SK-N-SH treated with all-trans-retinoic acid at 6 μM for 48 hours (cell line): ENCODE data around the gene PXDC1.
"Not testable (repeated sequence)": the region's sequence is repeated elsewhere in the genome, so short reads cannot be mapped to it uniquely, and the experiment has no call there.

ENCODE experiments used
- ATAC-seq: fragments of 200-7000 bp; cut with Tn5 transposase; 3 replicates; pipeline ENCODE4 v1.9.1; 2020; ENCODE audit warnings: mild to moderate bottlenecking, moderate library complexity
- BACH2 ChIP-seq: fragments of 250-450 bp; sonication (Bioruptor Pico); IDR thresholded peaks from 2 replicates; pipeline ENCODE4 v1.9.0; 2021; ENCODE audit warnings: mild to moderate bottlenecking, borderline replicate concordance
- CSDC2 ChIP-seq: fragments of 250-450 bp; sonication (Bioruptor Pico); IDR thresholded peaks from 2 replicates; pipeline ENCODE4 v1.5.0; 2020; ENCODE audit warnings: mild to moderate bottlenecking, moderate library complexity
- ESRRG ChIP-seq: fragments of 250-450 bp; sonication (Bioruptor Pico); IDR thresholded peaks from 2 replicates; pipeline ENCODE4 v1.6.1; 2021; ENCODE audit warnings: mild to moderate bottlenecking
- GLIS3 ChIP-seq: fragments of 250-450 bp; sonication (Bioruptor Pico); IDR thresholded peaks from 2 replicates; pipeline ENCODE4 v1.5.0; 2020; ENCODE audit warnings: mild to moderate bottlenecking, moderate library complexity
- ISL1 ChIP-seq: fragments of 250-450 bp; sonication (Bioruptor Pico); IDR thresholded peaks from 2 replicates; pipeline ENCODE4 v2.1.2; 2022; ENCODE audit warnings: mild to moderate bottlenecking, moderate library complexity
- OSR1 ChIP-seq: fragments of 250-450 bp; sonication (Bioruptor Pico); IDR thresholded peaks from 2 replicates; pipeline ENCODE4 v1.8.0; 2022; ENCODE audit warnings: moderate library complexity, mild to moderate bottlenecking, inconsistent platforms
- PPARA ChIP-seq: fragments of 250-450 bp; sonication (Bioruptor Pico); IDR thresholded peaks from 2 replicates; pipeline ENCODE4 v1.5.0; 2020; ENCODE audit warnings: mild to moderate bottlenecking, borderline replicate concordance
- SNAI2 ChIP-seq: fragments of 250-450 bp; sonication (Bioruptor Pico); IDR thresholded peaks from 2 replicates; pipeline ENCODE4 v1.5.0; 2020; ENCODE audit warnings: mild to moderate bottlenecking, moderate library complexity
- TCF4 ChIP-seq: fragments of 250-450 bp; sonication (Bioruptor Pico); IDR thresholded peaks from 2 replicates; pipeline ENCODE4 v1.8.0; 2021; ENCODE audit warnings: mild to moderate bottlenecking, moderate library complexity, borderline replicate concordance
- TOX ChIP-seq: fragments of 250-450 bp; sonication (Bioruptor Pico); IDR thresholded peaks from 2 replicates; pipeline ENCODE4 v1.8.0; 2021; ENCODE audit warnings: mild to moderate bottlenecking, moderate library complexity, borderline replicate concordance
- ZC3H10 ChIP-seq: fragments of 250-450 bp; sonication (Bioruptor Pico); IDR thresholded peaks from 2 replicates; pipeline ENCODE4 v1.5.1; 2021; ENCODE audit warnings: mild to moderate bottlenecking, moderate library complexity
- ZFP3 ChIP-seq: fragments of 250-450 bp; sonication (Bioruptor Pico); IDR thresholded peaks from 2 replicates; pipeline ENCODE4 v1.5.0; 2020; ENCODE audit warnings: mild to moderate bottlenecking, moderate library complexity
- ZFP30 ChIP-seq: fragments of 450-650 bp; formaldehyde crosslinking; IDR thresholded peaks from 2 replicates; pipeline ENCODE4 v1.5.0; 2022; ENCODE audit warnings: mild to moderate bottlenecking, moderate library complexity
- TF ChIP-seq, protein P1 (sequence below): fragments of 250-450 bp; sonication (Bioruptor Pico); IDR thresholded peaks from 2 replicates; pipeline ENCODE4 v1.5.1; 2020; ENCODE audit warnings: low read depth, mild to moderate bottlenecking, moderate library complexity
- TF ChIP-seq, protein P2 (sequence below): fragments of 250-450 bp; sonication (Bioruptor Pico); IDR thresholded peaks from 2 replicates; pipeline ENCODE4 v1.8.0; 2021; ENCODE audit warnings: low read depth, mild to moderate bottlenecking, moderate library complexity, borderline replicate concordance
- TF ChIP-seq, protein P3 (sequence below): fragments of 250-450 bp; sonication (Bioruptor Pico); IDR thresholded peaks from 2 replicates; pipeline ENCODE4 v1.8.0; 2020; ENCODE audit warnings: mild to moderate bottlenecking, moderate library complexity, borderline replicate concordance
- TF ChIP-seq, protein P4 (sequence below): fragments of 250-450 bp; sonication (Bioruptor Pico); IDR thresholded peaks from 2 replicates; pipeline ENCODE4 v1.5.1; 2021; ENCODE audit warnings: mild to moderate bottlenecking, moderate library complexity
- TF ChIP-seq, protein P5 (sequence below): fragments of 250-450 bp; sonication (Bioruptor Pico); IDR thresholded peaks from 2 replicates; pipeline ENCODE4 v1.5.0; 2020; ENCODE audit warnings: mild to moderate bottlenecking, moderate library complexity

PXDC1 gene

DNA sequence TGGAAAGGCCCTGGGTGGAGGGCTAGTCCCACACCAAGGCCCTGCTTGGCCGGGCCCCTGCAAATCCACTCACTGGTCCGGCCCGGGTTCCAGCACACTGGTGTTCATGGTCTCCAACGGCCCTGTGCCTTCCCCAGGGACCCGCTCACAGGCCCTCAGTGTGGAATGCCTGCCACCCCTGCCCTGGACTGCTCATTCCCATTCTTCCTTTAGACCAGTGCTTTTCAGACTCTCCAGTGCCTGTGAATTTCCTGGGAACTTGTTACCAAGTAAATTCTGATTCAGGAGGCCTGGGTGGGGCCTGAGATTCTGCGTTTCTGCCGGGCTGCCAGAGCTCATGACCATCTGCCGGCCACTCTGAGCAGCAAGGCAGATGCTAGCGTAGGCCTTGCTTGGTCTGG is 5.7 kb upstream of the PXDC1 start:
- TF ChIP-seq ZFP30, result no peak
- TF ChIP-seq ESRRG (CRISPR knock-in tag), result no peak
- TF ChIP-seq BACH2 (CRISPR knock-in tag), result no peak
- TF ChIP-seq TCF4, result no peak
- no peak for TF ChIP-seq ISL1 (CRISPR knock-in tag)
- TF ChIP-seq ZFP3 (CRISPR knock-in tag), result no peak
- TF ChIP-seq PPARA (CRISPR knock-in tag), result no peak
- TF ChIP-seq TOX (CRISPR knock-in tag), result no peak
- no peak for TF ChIP-seq OSR1
- TF ChIP-seq, protein P1, sequence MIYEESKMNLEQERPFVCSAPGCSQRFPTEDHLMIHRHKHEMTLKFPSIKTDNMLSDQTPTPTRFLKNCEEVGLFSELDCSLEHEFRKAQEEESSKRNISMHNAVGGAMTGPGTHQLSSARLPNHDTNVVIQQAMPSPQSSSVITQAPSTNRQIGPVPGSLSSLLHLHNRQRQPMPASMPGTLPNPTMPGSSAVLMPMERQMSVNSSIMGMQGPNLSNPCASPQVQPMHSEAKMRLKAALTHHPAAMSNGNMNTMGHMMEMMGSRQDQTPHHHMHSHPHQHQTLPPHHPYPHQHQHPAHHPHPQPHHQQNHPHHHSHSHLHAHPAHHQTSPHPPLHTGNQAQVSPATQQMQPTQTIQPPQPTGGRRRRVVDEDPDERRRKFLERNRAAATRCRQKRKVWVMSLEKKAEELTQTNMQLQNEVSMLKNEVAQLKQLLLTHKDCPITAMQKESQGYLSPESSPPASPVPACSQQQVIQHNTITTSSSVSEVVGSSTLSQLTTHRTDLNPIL (CRISPR knock-in tag), result no peak
- TF ChIP-seq, all 23 proteins: peak for 0
- ATAC-seq, result no peak

DNA sequence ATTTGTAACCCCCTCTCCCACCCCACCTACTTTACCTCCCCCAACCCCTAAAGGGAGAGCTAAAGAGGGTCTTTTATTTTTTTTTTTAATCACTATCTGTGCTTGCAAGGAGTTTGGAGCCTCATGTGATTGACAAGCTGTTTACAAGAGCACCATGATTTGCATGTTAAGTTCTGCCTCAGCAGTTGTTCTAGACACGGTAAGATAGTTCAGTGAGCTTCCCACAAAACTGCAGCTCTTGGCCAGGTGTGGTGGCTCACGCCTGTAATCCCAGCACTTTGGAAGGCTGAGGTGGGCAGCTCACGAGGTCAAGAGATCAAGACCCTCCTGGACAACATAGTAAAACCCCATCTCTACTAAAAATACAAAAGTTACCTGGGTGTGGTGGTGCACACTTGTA is 5.0 kb upstream of the PXDC1 start:
- no peak for TF ChIP-seq SNAI2
- TF ChIP-seq ZFP30, result no peak
- TF ChIP-seq, protein P2, sequence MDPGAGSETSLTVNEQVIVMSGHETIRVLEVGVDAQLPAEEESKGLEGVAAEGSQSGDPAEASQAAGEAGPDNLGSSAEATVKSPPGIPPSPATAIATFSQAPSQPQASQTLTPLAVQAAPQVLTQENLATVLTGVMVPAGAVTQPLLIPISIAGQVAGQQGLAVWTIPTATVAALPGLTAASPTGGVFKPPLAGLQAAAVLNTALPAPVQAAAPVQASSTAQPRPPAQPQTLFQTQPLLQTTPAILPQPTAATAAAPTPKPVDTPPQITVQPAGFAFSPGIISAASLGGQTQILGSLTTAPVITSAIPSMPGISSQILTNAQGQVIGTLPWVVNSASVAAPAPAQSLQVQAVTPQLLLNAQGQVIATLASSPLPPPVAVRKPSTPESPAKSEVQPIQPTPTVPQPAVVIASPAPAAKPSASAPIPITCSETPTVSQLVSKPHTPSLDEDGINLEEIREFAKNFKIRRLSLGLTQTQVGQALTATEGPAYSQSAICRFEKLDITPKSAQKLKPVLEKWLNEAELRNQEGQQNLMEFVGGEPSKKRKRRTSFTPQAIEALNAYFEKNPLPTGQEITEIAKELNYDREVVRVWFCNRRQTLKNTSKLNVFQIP, result no peak
- no peak for TF ChIP-seq ZFP3 (CRISPR knock-in tag)
- TF ChIP-seq, protein P1 (CRISPR knock-in tag), result no peak
- TF ChIP-seq TOX (CRISPR knock-in tag), result no peak
- TF ChIP-seq, protein P3, sequence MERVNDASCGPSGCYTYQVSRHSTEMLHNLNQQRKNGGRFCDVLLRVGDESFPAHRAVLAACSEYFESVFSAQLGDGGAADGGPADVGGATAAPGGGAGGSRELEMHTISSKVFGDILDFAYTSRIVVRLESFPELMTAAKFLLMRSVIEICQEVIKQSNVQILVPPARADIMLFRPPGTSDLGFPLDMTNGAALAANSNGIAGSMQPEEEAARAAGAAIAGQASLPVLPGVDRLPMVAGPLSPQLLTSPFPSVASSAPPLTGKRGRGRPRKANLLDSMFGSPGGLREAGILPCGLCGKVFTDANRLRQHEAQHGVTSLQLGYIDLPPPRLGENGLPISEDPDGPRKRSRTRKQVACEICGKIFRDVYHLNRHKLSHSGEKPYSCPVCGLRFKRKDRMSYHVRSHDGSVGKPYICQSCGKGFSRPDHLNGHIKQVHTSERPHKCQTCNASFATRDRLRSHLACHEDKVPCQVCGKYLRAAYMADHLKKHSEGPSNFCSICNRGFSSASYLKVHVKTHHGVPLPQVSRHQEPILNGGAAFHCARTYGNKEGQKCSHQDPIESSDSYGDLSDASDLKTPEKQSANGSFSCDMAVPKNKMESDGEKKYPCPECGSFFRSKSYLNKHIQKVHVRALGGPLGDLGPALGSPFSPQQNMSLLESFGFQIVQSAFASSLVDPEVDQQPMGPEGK (CRISPR knock-in tag), result no peak
- no peak for ATAC-seq

DNA sequence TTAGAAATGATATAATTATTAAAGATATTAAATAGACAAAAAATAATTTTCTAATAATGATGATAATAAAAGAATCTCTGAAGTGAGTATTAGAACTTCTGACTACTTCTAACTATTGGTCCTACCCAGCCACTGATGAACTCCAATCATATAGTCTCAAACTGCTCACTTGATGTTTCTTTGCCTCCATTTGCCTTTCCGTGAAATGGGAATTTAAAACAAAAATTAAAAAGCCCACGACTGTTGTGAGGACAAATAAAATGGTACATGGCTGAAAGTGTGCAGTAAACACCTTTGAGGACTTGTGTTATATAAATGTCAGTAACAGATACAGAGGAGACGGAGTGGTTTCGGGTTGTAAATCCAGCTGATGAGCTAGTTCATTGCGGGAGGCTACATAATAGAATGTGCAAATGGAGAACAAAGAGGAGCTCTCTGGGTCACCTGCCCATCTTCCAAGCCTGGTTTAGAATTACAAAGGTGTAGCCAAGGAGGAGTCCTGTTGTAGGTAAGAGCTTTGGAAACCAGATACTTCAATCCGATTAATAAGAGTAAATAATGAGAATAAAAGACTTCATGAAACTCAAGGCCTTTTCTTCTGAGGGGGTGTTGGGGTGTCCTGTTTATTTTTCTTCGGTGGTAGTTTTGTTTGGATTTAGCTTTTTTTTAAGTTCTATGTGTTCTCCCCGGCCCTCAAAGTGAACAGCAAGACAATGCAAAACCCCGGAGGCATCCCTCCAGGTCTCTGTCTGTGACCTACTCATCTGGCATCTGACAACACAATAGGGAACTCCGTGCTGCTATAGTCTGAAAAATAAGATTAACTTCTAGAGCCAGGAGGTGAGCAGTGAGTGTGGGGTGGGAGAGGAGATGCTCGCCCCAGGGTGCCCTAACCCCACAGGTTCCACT is 4.4 kb upstream of the PXDC1 start:
- no peak for ATAC-seq
- no peak for TF ChIP-seq CSDC2 (CRISPR knock-in tag)

DNA sequence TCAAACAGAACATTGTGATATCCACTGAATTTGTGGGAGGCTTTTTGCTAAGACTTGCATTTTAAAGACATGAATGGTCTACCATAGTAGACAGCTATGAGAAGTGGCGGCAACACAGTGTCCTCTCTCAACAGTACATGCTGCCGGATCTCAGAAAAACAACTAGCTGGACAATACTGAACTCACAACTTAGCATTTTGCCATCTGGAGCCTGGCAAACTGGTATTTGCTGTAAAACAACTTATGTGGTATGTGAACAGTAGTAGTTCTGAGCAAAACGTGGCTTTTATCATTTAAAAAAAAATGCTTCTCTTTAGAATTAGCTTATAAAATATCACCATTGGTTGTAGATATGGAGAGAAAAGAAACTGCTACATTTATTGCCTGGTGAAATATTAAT is 3.3 kb upstream of the PXDC1 start:
- no peak for ATAC-seq

DNA sequence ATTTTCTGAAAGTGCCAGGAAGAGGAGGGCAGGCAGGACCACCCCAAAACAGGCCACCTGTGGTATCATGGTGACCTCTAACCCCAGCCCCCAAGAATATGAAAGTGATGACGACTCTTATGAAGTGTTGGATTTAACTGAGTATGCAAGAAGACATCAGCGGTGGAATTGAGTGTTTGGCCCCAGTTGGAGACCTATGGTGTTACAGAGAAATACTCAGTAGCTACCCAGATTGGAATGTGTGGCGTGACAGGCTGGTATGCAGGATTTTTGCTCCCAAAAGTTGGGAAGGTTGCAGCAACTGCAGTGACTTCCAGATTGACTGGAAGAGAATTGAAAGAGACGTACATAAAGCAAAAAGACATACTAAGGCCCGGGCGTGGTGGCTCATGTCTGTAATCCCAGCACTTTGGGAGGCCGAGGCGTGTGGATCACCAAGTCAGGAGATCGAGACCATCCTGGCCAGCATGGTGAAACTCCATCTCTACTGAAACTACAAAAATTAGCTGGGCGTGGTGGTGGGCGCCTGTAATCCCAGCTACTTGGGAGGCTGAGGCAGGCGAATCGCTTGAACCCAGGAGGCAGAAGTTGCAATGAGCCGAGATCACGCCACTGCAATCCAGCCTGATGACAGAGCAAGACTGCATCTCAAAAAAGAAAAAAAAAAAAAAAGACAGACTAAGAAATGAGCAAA is 2.7 kb upstream of the PXDC1 start:
- ATAC-seq, result not testable (repeated sequence)

More for the DNA sequence above, 3.3 kb upstream of the PXDC1 start:
- TF ChIP-seq ZFP30, result no peak
- TF ChIP-seq, protein P4, sequence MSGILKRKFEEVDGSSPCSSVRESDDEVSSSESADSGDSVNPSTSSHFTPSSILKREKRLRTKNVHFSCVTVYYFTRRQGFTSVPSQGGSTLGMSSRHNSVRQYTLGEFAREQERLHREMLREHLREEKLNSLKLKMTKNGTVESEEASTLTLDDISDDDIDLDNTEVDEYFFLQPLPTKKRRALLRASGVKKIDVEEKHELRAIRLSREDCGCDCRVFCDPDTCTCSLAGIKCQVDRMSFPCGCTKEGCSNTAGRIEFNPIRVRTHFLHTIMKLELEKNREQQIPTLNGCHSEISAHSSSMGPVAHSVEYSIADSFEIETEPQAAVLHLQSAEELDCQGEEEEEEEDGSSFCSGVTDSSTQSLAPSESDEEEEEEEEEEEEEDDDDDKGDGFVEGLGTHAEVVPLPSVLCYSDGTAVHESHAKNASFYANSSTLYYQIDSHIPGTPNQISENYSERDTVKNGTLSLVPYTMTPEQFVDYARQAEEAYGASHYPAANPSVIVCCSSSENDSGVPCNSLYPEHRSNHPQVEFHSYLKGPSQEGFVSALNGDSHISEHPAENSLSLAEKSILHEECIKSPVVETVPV (CRISPR knock-in tag), result no peak
- TF ChIP-seq, protein P5, sequence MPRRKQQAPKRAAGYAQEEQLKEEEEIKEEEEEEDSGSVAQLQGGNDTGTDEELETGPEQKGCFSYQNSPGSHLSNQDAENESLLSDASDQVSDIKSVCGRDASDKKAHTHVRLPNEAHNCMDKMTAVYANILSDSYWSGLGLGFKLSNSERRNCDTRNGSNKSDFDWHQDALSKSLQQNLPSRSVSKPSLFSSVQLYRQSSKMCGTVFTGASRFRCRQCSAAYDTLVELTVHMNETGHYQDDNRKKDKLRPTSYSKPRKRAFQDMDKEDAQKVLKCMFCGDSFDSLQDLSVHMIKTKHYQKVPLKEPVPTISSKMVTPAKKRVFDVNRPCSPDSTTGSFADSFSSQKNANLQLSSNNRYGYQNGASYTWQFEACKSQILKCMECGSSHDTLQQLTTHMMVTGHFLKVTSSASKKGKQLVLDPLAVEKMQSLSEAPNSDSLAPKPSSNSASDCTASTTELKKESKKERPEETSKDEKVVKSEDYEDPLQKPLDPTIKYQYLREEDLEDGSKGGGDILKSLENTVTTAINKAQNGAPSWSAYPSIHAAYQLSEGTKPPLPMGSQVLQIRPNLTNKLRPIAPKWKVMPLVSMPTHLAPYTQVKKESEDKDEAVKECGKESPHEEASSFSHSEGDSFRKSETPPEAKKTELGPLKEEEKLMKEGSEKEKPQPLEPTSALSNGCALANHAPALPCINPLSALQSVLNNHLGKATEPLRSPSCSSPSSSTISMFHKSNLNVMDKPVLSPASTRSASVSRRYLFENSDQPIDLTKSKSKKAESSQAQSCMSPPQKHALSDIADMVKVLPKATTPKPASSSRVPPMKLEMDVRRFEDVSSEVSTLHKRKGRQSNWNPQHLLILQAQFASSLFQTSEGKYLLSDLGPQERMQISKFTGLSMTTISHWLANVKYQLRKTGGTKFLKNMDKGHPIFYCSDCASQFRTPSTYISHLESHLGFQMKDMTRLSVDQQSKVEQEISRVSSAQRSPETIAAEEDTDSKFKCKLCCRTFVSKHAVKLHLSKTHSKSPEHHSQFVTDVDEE (CRISPR knock-in tag), result no peak
- no peak for TF ChIP-seq GLIS3 (CRISPR knock-in tag)
- TF ChIP-seq SNAI2, result no peak
- TF ChIP-seq ZC3H10, result no peak
